Suprapubic skin (tissue), 3 donors: ENCODE results near the gene LCE1B.

Experiments used
- POLR2AphosphoS5 ChIP-seq, 3 donors: sonication (generic); formaldehyde crosslinking; IDR thresholded peaks; one replicate each; pipeline ENCODE4 v1.6.1; 2017; ENCODE audit warnings: antibody characterized with exemption in 3 of 3
- TF ChIP-seq, protein P1 (sequence below), 2 donors: fragments of 200-600 bp in 1 of 2; fragments of 450-650 bp in 1 of 2; sonication (generic) in 1 of 2; IDR thresholded peaks; one replicate each; pipeline ENCODE4 v1.5.1; 2016 to 2019; ENCODE audit warnings: antibody characterized with exemption in 2 of 2, mild to moderate bottlenecking in 1 of 2, moderate library complexity in 1 of 2

DNA sequence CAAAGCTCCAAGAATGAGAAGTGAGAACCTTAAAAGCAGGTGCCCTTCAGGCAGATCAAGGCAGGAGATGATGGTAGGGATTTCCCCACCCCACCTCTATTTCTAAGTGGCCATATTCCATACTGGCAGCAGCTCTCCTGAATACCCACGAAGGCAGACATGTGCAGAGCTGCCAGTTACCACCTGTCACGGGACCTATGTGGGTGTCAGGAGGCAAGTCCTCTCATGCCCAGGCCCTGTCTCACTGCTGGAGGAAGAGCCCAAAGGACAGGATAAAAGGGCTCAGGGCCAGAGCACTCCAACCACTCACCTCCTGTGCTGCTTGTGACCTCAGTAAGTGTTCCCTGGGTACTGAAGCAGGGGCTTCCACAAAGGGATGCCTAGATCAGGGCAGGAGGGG lies 721 bp upstream of the LCE1B start:
- TF ChIP-seq, protein P1, sequence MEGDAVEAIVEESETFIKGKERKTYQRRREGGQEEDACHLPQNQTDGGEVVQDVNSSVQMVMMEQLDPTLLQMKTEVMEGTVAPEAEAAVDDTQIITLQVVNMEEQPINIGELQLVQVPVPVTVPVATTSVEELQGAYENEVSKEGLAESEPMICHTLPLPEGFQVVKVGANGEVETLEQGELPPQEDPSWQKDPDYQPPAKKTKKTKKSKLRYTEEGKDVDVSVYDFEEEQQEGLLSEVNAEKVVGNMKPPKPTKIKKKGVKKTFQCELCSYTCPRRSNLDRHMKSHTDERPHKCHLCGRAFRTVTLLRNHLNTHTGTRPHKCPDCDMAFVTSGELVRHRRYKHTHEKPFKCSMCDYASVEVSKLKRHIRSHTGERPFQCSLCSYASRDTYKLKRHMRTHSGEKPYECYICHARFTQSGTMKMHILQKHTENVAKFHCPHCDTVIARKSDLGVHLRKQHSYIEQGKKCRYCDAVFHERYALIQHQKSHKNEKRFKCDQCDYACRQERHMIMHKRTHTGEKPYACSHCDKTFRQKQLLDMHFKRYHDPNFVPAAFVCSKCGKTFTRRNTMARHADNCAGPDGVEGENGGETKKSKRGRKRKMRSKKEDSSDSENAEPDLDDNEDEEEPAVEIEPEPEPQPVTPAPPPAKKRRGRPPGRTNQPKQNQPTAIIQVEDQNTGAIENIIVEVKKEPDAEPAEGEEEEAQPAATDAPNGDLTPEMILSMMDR (IDR thresholded peaks at IDR 0.05) = no peak
- no peak for TF ChIP-seq POLR2AphosphoS5 (IDR thresholded peaks at IDR 0.05)
